K562 (cell line): ENCODE results near the gene ID2. TPM values are rescaled to one million over a fixed set of nuclear protein-coding genes. Genes with fewer than 3 reads are reported as not detected.

Experiments
- CBFB ChIP-seq: sonication (generic); formaldehyde crosslinking; IDR thresholded peaks from 2 replicates; pipeline ENCODE4 v1.4.0; 2020; ENCODE audit warnings: mild to moderate bottlenecking, missing genetic modification reagents
- CTCF ChIP-seq, 3 experiments: IDR thresholded peaks in 2 of 3; conservative IDR thresholded peaks in 1 of 3; 2 replicates each; pipeline ENCODE4 v1.5.1; 2011 to 2012; ENCODE audit warnings: low read length in 3 of 3, mild to moderate bottlenecking in 3 of 3, control low read depth in 2 of 3, improper control_type of control experiment in 1 of 3, inconsistent platforms in 1 of 3, low read depth in 1 of 3, mixed read lengths in 1 of 3, moderate library complexity in 1 of 3; ENCODE audit not compliant: insufficient read depth in 2 of 3
- FOXJ3 ChIP-seq: sonication (generic); formaldehyde crosslinking; IDR thresholded peaks from 2 replicates; pipeline ENCODE4 v1.4.0; 2020; ENCODE audit warnings: mild to moderate bottlenecking, missing genetic modification reagents
- GATA2 ChIP-seq: sonication (generic); formaldehyde crosslinking; IDR thresholded peaks from 2 replicates; pipeline ENCODE4 v1.4.0; 2020; ENCODE audit warnings: mild to moderate bottlenecking, missing genetic modification reagents
- HDAC6 ChIP-seq: IDR thresholded peaks from 2 replicates; pipeline ENCODE4 v1.6.1; 2012; ENCODE audit warnings: low read depth, mild to moderate bottlenecking, control low read depth, inconsistent platforms, low read length, moderate library complexity
- HNRNPH1 ChIP-seq: fragments of 200-400 bp; formaldehyde crosslinking; optimal IDR thresholded peaks from 2 replicates; pipeline ENCODE3; 2017; ENCODE audit warnings: low read depth, mild to moderate bottlenecking, low read length, moderate library complexity
- HNRNPUL1 ChIP-seq: fragments of 200-400 bp; formaldehyde crosslinking; IDR thresholded peaks from 2 replicates; pipeline ENCODE4 v1.6.1; 2017; ENCODE audit warnings: low read length
- NBN ChIP-seq: fragments of 450-650 bp; IDR thresholded peaks from 2 replicates; pipeline ENCODE4 v1.6.1; 2016; ENCODE audit warnings: low read depth, mild to moderate bottlenecking
- NELFE ChIP-seq: IDR thresholded peaks from 2 replicates; pipeline ENCODE4 v1.6.1; 2011; ENCODE audit warnings: mild to moderate bottlenecking; ENCODE audit not compliant: insufficient read depth, insufficient read length
- NUFIP1 ChIP-seq: fragments of 450-650 bp; IDR thresholded peaks from 2 replicates; pipeline ENCODE4 v1.6.1; 2018; ENCODE audit not compliant: partially characterized antibody
- SMARCA5 ChIP-seq: fragments of 450-650 bp; IDR thresholded peaks from 2 replicates; pipeline ENCODE4 v1.6.1; 2016
- SRSF3 ChIP-seq: fragments of 200-400 bp; formaldehyde crosslinking; IDR thresholded peaks from 2 replicates; pipeline ENCODE4 v1.6.1; 2016; ENCODE audit warnings: mild to moderate bottlenecking, low read length, moderate library complexity; ENCODE audit not compliant: insufficient read depth
- STAT5A ChIP-seq: IDR thresholded peaks from 2 replicates; pipeline ENCODE4 v1.6.1; 2012; ENCODE audit warnings: low read length, inconsistent platforms, borderline replicate concordance
- TFAP4 ChIP-seq: sonication (generic); formaldehyde crosslinking; IDR thresholded peaks from 2 replicates; pipeline ENCODE4 v1.8.0; 2022; ENCODE audit warnings: missing genetic modification reagents, mild to moderate bottlenecking, moderate library complexity, borderline replicate concordance
- TFE3 ChIP-seq: fragments of 450-650 bp; formaldehyde crosslinking; IDR thresholded peaks from 2 replicates; pipeline ENCODE4 v1.4.0; 2020; ENCODE audit warnings: mild to moderate bottlenecking, mixed read lengths
- TOE1 ChIP-seq, 2 experiments: fragments of 450-650 bp in 1 of 2; sonication (generic) in 1 of 2; formaldehyde crosslinking in 1 of 2; IDR thresholded peaks; 2 replicates each; pipeline versions ENCODE4 v1.7.1 to v1.8.0; 2016 to 2022; ENCODE audit warnings: borderline replicate concordance in 2 of 2, mild to moderate bottlenecking in 2 of 2, antibody characterized with exemption in 1 of 2, inconsistent platforms in 1 of 2, low read depth in 1 of 2, missing genetic modification reagents in 1 of 2, moderate library complexity in 1 of 2
- TRIM25 ChIP-seq: fragments of 450-650 bp; IDR thresholded peaks from 2 replicates; pipeline ENCODE4 v1.7.0; 2016; ENCODE audit warnings: borderline replicate concordance
- ZKSCAN3 ChIP-seq: fragments of 250-450 bp; sonication (Bioruptor Pico); IDR thresholded peaks from 2 replicates; pipeline ENCODE4 v1.4.0; 2020
- ZNF224 ChIP-seq: sonication (generic); formaldehyde crosslinking; IDR thresholded peaks from 2 replicates; pipeline ENCODE4 v1.8.0; 2022; ENCODE audit warnings: mild to moderate bottlenecking, missing genetic modification reagents
- ZNF23 ChIP-seq: fragments of 250-450 bp; sonication (Bioruptor Pico); IDR thresholded peaks from 2 replicates; pipeline ENCODE4 v1.4.0; 2020; ENCODE audit warnings: mild to moderate bottlenecking
- ZNF24 ChIP-seq: fragments of 450-650 bp; IDR thresholded peaks from 2 replicates; pipeline ENCODE4 v1.6.1; 2016
- polyA plus RNA-seq, 8 experiments: library from polyadenylated mRNA; depleted of rRNA in 4 of 8; stranded (reverse) in 5 of 8; unstranded in 3 of 8; fragments of >200 nt; fragmentation: Nextera tagmentation in 2 of 8; fragmentation: Illumina TruSeq in 1 of 8; extraction: Ambion mirVana in 2 of 8; extraction: Trizol in 1 of 8; gene quantifications; 2 replicates each; pipeline versions ENCODE4 v1.2.1 to v1.2.3, GENCODE V29; 2011 to 2014; ENCODE audit warnings: inconsistent platforms in 1 of 8, missing spikeins in 1 of 8
- total RNA-seq, 7 experiments: library from RNA; depleted of rRNA in 6 of 7; stranded (reverse); fragments of >200 nt in 6 of 7; fragmentation: Illumina TruSeq in 2 of 7; extraction: Trizol in 2 of 7; gene quantifications; 2 replicates each; pipeline versions ENCODE4 v1.2.1 to v1.2.3, GENCODE V29; 2011 to 2021; ENCODE audit warnings: low replicate concordance in 1 of 7

ID2 gene
- total and polyA plus RNA-seq, 9 of the 15 experiments (the other 6 are each of a cell fraction or from before 2014, with no cell fraction given) = 8.0 to 35.7 (median 16.6) TPM

GRCh38 chr2:8680822-8681760 is 765 bp upstream of the ID2 start (continued):
- no peak for TF ChIP-seq TFE3
- no peak for TF ChIP-seq HNRNPH1
- no peak for TF ChIP-seq NUFIP1
- TF ChIP-seq ZNF23 (CRISPR knock-in tag) = no peak
- TF ChIP-seq CTCF (IDR thresholded peaks at IDR 0.05 in 2 of 3, conservative IDR thresholded peaks at IDR 0.05 in 1 of 3; ENCODE audit: insufficient read depth in 2 of 3, low read depth in 1 of 3, low read length in 3 of 3) = no peak
- TF ChIP-seq HDAC6 = no peak
- TF ChIP-seq CBFB (CRISPR knock-in tag) = no peak
- TF ChIP-seq GATA2 (CRISPR knock-in tag) = no peak
- no peak for TF ChIP-seq TOE1 (IDR thresholded peaks at IDR 0.05; ENCODE audit: borderline replicate concordance)
- no peak for TF ChIP-seq TOE1 (CRISPR knock-in tag; IDR thresholded peaks at IDR 0.05; ENCODE audit: borderline replicate concordance, low read depth)
- no peak for TF ChIP-seq SRSF3
- TF ChIP-seq ZKSCAN3 (CRISPR knock-in tag) = no peak
- TF ChIP-seq HNRNPUL1 = no peak
- TF ChIP-seq STAT5A = peak; percentile 11; the same call in 1 of the 2 replicates
- no peak for TF ChIP-seq ZNF224 (CRISPR knock-in tag)
- no peak for TF ChIP-seq FOXJ3 (CRISPR knock-in tag)
- no peak for TF ChIP-seq SMARCA5
- no peak for TF ChIP-seq NELFE
- TF ChIP-seq TRIM25 = no peak
- no peak for TF ChIP-seq TFAP4 (CRISPR knock-in tag)
- TF ChIP-seq NBN = peak; percentile 43; the same call in 1 of the 2 replicates
- no peak for TF ChIP-seq ZNF24
